ENCODE results near the gene VPS54.

VPS54 gene

DNA sequence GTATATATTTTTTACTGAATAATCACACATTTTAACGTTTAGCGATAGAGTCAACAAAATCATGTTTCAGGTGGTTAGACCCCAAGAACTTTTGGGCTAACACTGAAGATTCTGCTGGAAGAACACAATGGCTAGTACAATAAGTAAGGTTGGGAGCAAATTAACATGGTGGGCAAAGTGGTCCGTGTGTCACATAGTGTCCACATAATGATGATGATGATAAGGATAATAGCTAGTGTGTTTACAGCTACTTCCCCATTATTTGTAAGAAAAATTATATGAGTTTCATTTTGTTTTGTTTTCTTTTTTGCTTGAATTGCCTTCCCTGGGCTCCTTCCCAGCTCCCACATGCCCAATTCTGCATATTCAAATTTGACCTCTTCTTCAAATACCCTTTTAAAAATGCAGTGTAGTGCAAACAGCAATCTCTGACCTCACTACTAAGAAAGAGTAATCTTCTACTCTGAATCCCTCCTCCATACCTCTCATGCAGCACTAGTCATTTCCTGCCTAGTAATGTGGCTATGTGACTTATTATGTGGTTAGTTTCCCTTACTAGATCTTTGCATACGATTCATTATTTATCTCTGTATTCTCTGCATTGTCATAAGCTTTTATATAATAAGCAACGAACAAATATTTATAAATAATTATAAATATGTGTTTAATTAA is 16.9 kb upstream of the VPS54 start:
- H3K27me3 Mint-ChIP-seq (ENCODE audit: low read depth) = peaks cover 2% of the 10 kb centered on the region
- peaks cover 22% of the 10 kb centered on the region for H3K9me3 Mint-ChIP-seq
- peak overlapping the region; percentile 49 for H3K4me3 Mint-ChIP-seq
- H3K36me3 Mint-ChIP-seq (ENCODE audit: low read depth) = peaks cover 12% of the 10 kb centered on the region
- H3K27ac Mint-ChIP-seq = peak overlapping the region; percentile 91
- peak; percentile 42 for DNase-seq (ENCODE audit: low spot score)
- H3K4me1 Mint-ChIP-seq (ENCODE audit: low read depth) = peaks cover 44% of the 10 kb centered on the region

DNA sequence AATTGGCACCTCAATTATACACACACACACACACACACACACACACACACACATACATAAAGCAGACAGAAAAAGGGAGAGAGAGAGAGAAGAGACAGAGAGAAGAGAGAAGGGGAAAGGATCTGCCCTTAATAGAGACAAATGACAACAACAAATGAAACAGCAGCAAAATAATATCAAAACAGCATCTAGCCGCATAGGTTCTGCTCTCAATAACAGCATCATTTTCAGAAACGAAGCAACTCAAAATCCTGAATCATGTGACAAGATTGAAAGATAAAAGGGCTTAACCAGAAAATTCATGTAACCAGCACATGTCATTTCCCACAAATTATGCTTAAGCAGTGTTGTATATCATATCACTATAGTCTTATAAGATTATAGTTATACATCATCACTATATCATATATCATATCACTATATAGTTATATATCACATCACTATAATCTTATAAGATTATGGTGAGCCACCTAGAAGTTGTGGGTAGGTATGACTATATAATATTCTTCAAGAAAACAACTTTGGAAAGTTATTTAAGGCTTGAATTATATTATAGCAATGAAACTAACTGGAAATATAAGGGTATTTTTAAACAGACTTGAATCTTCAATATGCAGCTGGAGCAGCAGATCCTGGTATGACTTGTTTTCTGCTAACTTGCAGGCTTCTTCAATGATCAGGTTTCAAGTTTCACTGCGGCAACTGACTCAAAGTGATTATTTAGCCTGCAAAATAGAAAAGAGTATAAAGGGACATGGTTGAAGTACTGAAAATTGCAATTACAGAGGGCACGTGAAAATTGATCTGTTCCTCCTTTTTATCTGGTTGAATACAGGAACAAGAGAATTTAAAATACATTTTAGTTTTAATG is 16.1 kb upstream of the VPS54 start:
- Mint-ChIP-seq H3K27me3 (ENCODE audit: low read depth) (peaks cover 1% of the 10 kb centered on the region), H3K36me3 (ENCODE audit: low read depth) (peaks cover 11% of the 10 kb centered on the region), H3K4me3 (peak overlapping the region; percentile 71), H3K4me1 (ENCODE audit: low read depth) (peaks cover 43% of the 10 kb centered on the region), H3K27ac (peak overlapping the region; percentile 97), H3K9me3 (peaks cover 21% of the 10 kb centered on the region)
- DNase-seq (ENCODE audit: low spot score) = peak; percentile 38

DNA sequence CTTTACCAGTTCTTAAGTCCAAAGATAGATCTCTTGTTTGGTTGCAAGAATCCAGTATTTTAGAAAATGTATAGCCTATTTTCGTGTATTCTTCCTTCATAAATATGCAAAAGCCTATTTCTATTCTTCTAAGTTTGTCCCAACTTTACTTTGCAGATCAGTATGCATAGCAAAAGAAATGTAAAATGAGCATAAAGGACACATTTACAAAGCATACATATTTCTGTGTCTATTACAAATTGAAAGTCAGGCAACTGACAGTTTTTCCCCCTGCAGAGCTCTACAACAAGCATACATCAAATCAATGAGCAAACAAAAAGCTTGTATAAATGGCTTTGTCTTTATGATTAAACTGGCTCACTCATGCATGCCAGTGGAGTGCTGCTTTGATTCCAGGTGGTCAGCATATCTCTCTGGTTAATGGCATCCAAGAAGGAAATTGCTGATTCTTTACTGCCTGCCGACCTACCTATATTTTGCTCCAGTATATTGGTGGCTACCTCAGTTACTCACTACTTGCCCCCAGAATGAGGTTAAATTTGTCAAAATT is 10.0 kb upstream of the VPS54 start:
- Mint-ChIP-seq H3K4me1 (ENCODE audit: low read depth) (peaks cover 20% of the 10 kb centered on the region), H3K27me3 (ENCODE audit: low read depth) (peaks cover 3% of the 10 kb centered on the region), H3K36me3 (ENCODE audit: low read depth) (peaks cover 10% of the 10 kb centered on the region), H3K27ac (no peak overlapping the region), H3K9me3 (peaks cover 14% of the 10 kb centered on the region), H3K4me3 (no peak overlapping the region)
- no peak for DNase-seq (ENCODE audit: low spot score)

DNA sequence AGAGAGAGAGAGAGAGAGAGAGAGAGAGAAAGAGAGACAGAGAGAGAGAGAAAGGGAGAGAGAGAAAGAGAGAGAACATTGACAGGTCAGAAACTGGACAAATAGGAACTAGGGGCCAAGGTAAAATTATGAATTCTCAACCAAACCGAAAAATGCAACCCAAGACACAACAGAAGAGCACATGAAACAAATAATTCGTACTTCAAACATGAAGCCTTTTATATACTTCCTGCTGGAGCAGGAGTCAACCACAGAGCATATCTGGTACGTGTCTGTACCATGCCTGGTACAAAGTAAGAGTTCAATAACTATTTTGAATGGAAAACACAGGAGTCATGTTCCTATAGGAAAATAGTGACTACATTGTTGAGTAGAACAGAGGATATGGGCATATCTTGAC is 6.5 kb upstream of the VPS54 start:
- H3K4me1 Mint-ChIP-seq (ENCODE audit: low read depth) = peaks cover 21% of the 10 kb centered on the region
- peak overlapping the region; percentile 46 for H3K27ac Mint-ChIP-seq
- peaks cover 2% of the 10 kb centered on the region for H3K36me3 Mint-ChIP-seq (ENCODE audit: low read depth)
- no peaks in the 10 kb centered on the region for H3K9me3 Mint-ChIP-seq
- H3K4me3 Mint-ChIP-seq = peak overlapping the region; percentile 58
- peaks cover 3% of the 10 kb centered on the region for H3K27me3 Mint-ChIP-seq (ENCODE audit: low read depth)
- no peak for DNase-seq (ENCODE audit: low spot score)

DNA sequence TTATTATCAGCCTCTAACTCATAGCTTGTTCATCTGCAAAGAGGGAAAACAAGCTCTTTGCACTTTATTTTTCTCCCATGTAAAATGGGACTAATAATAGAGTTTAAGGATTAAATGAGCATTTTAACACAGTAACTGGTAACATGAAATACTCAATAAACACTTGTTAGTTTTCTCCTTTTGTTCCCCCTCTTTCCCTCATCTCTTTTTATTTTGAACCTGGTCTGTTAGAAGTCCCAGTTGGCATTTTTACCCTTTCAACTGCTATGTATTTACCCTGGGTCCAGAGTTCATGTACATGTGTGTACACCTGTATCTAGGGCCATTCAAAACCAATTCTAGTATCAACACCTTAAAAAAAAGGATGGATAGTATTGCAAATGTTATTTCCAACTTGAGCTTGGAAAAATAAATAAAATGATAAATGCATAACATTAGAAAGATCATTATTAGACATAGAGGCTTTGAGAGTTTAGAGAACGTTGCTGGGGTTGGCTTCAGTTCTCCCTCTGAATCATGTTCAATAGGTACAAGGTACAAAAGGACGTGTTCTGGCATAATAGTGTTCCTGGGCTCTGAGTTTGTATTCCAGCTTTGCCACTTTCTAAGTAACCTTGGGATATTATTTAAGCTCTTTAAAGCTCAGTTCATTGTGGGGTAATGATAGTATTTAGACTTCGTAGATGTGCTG is 5.2 kb upstream of the VPS54 start:
- H3K27me3 Mint-ChIP-seq (ENCODE audit: low read depth) = peaks cover 2% of the 10 kb centered on the region
- no peak for DNase-seq (ENCODE audit: low spot score)
- no peaks in the 10 kb centered on the region for H3K36me3 Mint-ChIP-seq (ENCODE audit: low read depth)
- H3K4me1 Mint-ChIP-seq (ENCODE audit: low read depth) = peaks cover 31% of the 10 kb centered on the region
- no peak overlapping the region for H3K4me3 Mint-ChIP-seq
- H3K9me3 Mint-ChIP-seq = no peaks in the 10 kb centered on the region
- no peak overlapping the region for H3K27ac Mint-ChIP-seq

DNA sequence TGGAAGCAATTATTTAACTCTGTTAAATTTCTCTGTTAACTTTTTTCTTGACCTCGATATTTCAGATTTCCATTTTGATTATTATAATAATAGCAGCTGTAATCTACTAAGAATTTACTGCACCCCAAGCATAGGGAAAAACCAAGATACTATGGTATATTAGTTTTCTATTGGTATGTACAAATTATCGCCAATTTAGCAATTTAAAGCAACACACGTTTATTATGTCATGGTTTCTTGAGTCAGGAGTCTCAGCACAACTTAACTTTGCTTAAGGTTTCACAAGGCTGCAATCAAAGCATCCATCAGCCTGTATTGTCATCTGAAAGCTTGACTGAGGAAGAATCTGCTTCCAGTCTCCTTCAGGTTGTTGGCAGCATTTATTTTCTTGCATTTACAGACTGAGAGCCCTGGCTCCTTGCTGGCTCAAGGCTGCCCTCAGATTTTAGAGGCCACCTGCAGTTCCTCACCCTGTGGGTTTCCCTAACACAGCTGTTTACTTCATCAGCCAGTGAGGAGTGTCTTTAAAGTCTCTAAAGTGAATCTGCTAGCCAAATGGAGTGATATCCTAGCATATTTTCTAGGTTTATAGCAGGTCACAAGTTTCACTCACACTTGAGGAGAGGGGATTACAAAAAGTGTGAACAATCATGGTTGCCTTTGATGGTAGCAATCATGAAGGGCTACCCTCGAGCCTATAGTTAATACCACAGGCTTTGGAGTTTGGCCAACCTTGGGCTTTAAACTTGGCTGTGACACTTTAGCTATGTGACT is 4.4 kb upstream of the VPS54 start:
- Mint-ChIP-seq H3K27ac (no peak overlapping the region), H3K36me3 (ENCODE audit: low read depth) (no peaks in the 10 kb centered on the region), H3K4me3 (no peak overlapping the region), H3K9me3 (no peaks in the 10 kb centered on the region), H3K27me3 (ENCODE audit: low read depth) (no peaks in the 10 kb centered on the region), H3K4me1 (ENCODE audit: low read depth) (peaks cover 31% of the 10 kb centered on the region)
- DNase-seq (ENCODE audit: low spot score) = no peak

DNA sequence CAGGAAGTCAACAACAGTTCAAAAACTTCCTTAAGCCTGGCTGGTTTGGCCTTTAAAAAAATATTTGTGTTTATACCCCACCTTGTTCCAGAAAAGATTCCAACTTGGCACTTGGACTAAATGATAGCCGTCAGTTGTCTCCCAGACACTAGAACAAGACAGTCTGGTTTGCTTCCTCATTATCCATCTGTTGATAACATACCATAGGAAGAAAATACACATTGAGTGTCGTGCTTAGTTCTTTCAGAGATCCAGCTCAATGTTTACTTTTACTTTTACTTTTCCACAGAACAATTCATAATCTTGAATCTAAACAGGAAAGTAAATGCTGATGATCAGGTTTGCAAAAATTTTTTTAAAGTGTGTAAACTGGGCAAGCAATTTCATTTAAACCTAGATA is 2.4 kb upstream of the VPS54 start:
- Mint-ChIP-seq H3K27me3 (ENCODE audit: low read depth) (no peaks in the 10 kb centered on the region), H3K27ac (peak overlapping the region; percentile 70), H3K9me3 (no peaks in the 10 kb centered on the region), H3K36me3 (ENCODE audit: low read depth) (peaks cover 8% of the 10 kb centered on the region), H3K4me1 (ENCODE audit: low read depth) (peaks cover 34% of the 10 kb centered on the region), H3K4me3 (peak overlapping the region; percentile 49)
- no peak for DNase-seq (ENCODE audit: low spot score)

DNA sequence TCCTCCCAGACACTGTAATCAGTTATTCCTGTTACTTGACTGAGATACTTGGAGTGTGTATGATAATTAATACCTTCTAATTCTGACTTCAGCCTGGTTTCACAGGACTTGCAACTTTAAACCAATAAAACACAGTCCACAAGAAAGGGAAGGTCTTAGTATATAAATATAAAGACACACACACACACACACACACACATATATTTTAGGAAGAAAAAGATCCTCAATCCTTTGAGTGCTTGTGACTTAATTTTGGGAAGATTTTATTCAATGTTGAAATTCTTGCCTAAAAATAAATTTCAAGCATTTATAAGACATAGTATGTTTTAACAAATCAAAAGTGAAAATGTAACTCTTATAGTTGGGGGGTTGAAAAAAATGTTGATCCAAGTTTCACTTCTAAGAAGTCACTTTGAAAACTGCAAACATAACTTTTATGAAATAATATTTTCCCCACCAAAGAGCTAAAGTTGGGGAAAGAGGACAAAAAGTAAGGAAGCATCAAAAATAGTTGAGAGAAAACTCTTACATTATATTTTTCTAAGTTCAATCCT is 824 bp upstream of the VPS54 start:
- Mint-ChIP-seq H3K36me3 (ENCODE audit: low read depth) (peaks cover 12% of the 10 kb centered on the region), H3K27me3 (ENCODE audit: low read depth) (no peaks in the 10 kb centered on the region), H3K4me3 (peak overlapping the region; percentile 88), H3K27ac (peak overlapping the region; percentile 96), H3K4me1 (ENCODE audit: low read depth) (peaks cover 31% of the 10 kb centered on the region), H3K9me3 (no peaks in the 10 kb centered on the region)
- DNase-seq (ENCODE audit: low spot score) = no peak

DNA sequence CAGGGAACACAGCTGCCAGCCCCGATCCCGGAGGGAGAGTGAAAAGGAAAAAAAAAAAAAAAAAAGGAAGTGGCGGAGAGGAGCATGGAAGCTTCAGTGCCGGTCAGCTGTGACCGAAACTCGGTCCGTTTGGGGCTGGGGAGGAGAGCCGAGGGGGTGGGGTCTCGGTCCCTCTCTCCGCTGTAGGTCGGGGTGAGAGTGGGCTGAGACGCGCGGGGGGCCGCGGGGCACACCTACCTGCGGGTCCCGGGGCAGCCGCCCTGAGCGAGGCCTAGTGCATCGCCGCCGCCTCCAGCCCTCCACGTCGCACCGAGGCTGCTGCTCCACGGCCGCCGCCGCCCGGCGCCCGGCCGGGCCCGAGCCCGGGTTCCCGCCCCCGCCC is 536 bp downstream of the VPS54 start:
- Mint-ChIP-seq H3K4me3 (peak overlapping the region; percentile 96), H3K27ac (peak overlapping the region; percentile 91), H3K27me3 (ENCODE audit: low read depth) (no peaks in the 10 kb centered on the region), H3K4me1 (ENCODE audit: low read depth) (peaks cover 35% of the 10 kb centered on the region), H3K36me3 (ENCODE audit: low read depth) (peaks cover 12% of the 10 kb centered on the region), H3K9me3 (no peaks in the 10 kb centered on the region)
- DNase-seq (ENCODE audit: low spot score) = no peak

DNA sequence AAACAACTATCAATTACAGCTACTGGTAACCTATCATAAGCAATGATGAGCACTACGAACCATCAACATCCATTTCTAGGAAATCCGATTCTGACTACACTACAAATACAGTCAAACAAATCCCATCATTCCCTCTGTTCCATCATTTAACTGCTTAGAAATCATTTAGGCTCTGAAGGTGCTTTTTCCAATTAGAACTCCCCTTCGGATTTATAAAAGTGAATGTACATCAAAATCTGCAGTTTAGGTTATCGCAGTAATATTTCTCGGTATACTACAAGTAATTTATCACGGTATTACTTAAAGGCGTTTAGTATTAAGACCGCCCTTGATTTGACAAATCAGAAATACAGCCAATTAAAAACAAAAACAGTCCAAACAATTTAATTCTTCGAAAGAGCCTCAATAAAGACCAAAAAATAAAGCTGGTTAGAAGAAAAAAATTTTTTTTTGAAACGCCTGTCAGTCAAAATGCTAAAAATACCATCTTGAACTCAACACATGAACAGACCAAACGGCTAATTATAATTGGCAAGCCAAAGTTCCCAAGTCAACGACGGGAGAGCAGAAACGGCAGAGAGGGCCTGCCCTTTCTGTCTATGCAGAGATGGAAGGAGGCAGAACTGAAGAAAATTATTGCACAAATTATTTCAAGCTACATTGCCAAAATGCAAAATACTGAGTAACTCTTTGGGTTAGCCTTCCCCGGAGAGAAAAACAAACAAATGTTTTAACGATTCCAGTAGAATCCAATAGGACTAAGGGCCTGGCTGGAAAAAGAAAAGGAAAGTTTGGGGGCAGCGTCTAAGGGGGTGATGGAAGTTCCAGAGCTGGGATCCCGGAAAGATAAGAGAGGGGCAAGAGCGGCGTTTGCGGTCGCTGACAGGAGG is 1.2 kb downstream of the VPS54 start:
- H3K36me3 Mint-ChIP-seq (ENCODE audit: low read depth) = peaks cover 15% of the 10 kb centered on the region
- peak overlapping the region; percentile 91 for H3K27ac Mint-ChIP-seq
- H3K9me3 Mint-ChIP-seq = no peaks in the 10 kb centered on the region
- no peak for DNase-seq (ENCODE audit: low spot score)
- peak overlapping the region; percentile 96 for H3K4me3 Mint-ChIP-seq
- peaks cover 37% of the 10 kb centered on the region for H3K4me1 Mint-ChIP-seq (ENCODE audit: low read depth)
- no peaks in the 10 kb centered on the region for H3K27me3 Mint-ChIP-seq (ENCODE audit: low read depth)

DNA sequence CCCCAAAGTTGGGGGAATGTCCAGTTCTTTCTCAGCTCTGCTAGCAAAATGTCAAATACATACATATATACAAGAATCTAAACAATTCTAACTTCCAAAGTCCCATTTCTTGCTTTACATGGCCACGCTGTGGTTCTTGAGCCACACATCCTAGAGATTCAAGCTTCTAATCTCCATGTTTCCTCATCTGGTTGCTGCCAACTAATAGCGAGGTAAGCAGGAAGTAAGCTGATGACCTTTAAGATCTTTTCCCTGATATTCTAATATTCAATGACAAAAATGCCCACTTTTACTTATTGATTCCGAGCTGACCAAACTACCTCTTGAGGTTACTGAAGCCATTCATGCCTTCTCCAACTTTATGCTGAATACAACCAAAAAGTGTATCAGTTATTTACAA is 3.3 kb downstream of the VPS54 start:
- no peaks in the 10 kb centered on the region for H3K9me3 Mint-ChIP-seq
- H3K36me3 Mint-ChIP-seq (ENCODE audit: low read depth) = peaks cover 24% of the 10 kb centered on the region
- DNase-seq (ENCODE audit: low spot score) = no peak
- peaks cover 39% of the 10 kb centered on the region for H3K4me1 Mint-ChIP-seq (ENCODE audit: low read depth)
- no peak overlapping the region for H3K27ac Mint-ChIP-seq
- no peaks in the 10 kb centered on the region for H3K27me3 Mint-ChIP-seq (ENCODE audit: low read depth)
- H3K4me3 Mint-ChIP-seq = peak overlapping the region; percentile 6

DNA sequence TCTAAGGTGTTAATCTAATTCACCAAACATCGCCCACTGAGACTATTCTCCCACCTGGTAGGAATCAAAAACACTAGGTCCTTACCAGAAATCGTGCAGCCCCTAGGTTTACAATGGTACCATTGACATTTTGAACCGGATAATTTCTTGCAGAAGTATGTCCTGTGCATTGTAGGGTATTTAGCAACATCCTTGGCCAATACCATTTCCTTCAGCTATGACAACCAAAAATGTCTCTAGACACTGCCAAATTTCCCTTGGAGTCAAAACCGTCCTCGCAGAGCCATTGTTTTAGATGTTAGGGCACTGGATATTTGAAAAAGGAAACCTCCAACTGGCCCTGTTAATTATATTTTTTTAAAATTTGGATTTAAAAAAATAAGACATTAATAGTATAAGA is 3.8 kb downstream of the VPS54 start:
- no peaks in the 10 kb centered on the region for H3K27me3 Mint-ChIP-seq (ENCODE audit: low read depth)
- H3K4me1 Mint-ChIP-seq (ENCODE audit: low read depth) = peaks cover 36% of the 10 kb centered on the region
- peaks cover 24% of the 10 kb centered on the region for H3K36me3 Mint-ChIP-seq (ENCODE audit: low read depth)
- no peak for DNase-seq (ENCODE audit: low spot score)
- no peaks in the 10 kb centered on the region for H3K9me3 Mint-ChIP-seq
- no peak overlapping the region for H3K27ac Mint-ChIP-seq
- no peak overlapping the region for H3K4me3 Mint-ChIP-seq

All from T-helper 2 cell treated with Interferon-gamma antibody and Interleukin-4, amounts not matched to agents 5 μg/mL and 100 μg/mL, for 36 hours (primary cell).